Measurements from ENCODE around the gene VSTM2B.

- TF ChIP-seq NRF1 (IDR thresholded peaks at IDR 0.05; ENCODE audit: low read depth, low read length) = no peak
- TF ChIP-seq YY1 (IDR thresholded peaks at IDR 0.05; ENCODE audit: low read depth) = no peak
- TF ChIP-seq RFX5 (IDR thresholded peaks at IDR 0.05; ENCODE audit: low read length) = no peak
- TF ChIP-seq ELF1 (IDR thresholded peaks at IDR 0.05) = no peak
These were observed 61.3 kb downstream of the VSTM2B start for GRCh38 chr19:29587059-29587458.
